Keratinocyte (primary cell): ENCODE measurements around the gene TBC1D2. TPM values are rescaled to one million over a fixed set of nuclear protein-coding genes. Genes with fewer than 3 reads are reported as not detected.

Source experiments
- DNase-seq: peaks from one replicate; pipeline ENCODE4 v3.0.0-alpha.2; 2011; ENCODE audit warnings: low read depth, missing footprints, low spot score
- FAIRE-seq: peaks from 2 replicates; lab custom pipeline; 2011; peaks lifted over from hg19 to GRCh38; lab: Jason Lieb, UNC
- H2AFZ ChIP-seq: 2 replicates; pipeline ENCODE4 v1.6.0; 2012; ENCODE audit warnings: low read length, control low read depth, inconsistent platforms; ENCODE audit not compliant: control insufficient read depth
- H3K27ac ChIP-seq: 2 replicates; pipeline ENCODE4 v1.5.1; 2011; ENCODE audit warnings: low read length; ENCODE audit not compliant: control insufficient read depth, insufficient read depth
- H3K27me3 ChIP-seq: 3 replicates; pipeline ENCODE4 v1.6.0; 2011; ENCODE audit warnings: low read length; ENCODE audit not compliant: control insufficient read depth, insufficient read depth; ENCODE audit errors: extremely low read depth
- H3K36me3 ChIP-seq, 2 experiments: 2 replicates in 1 of 2; 3 replicates in 1 of 2; pipeline ENCODE4 v1.5.1; 2011; ENCODE audit warnings: low read length in 2 of 2, mild to moderate bottlenecking in 1 of 2; ENCODE audit not compliant: control insufficient read depth in 2 of 2, insufficient read depth in 2 of 2; ENCODE audit errors: extremely low read depth in 1 of 2
- H3K4me1 ChIP-seq: 3 replicates; pipeline ENCODE4 v1.5.1; 2011; ENCODE audit warnings: low read length; ENCODE audit not compliant: control insufficient read depth, insufficient read depth; ENCODE audit errors: extremely low read depth
- H3K4me2 ChIP-seq: 3 replicates; pipeline ENCODE4 v1.6.0; 2011; ENCODE audit warnings: low read depth, low read length; ENCODE audit not compliant: control insufficient read depth, insufficient read depth; ENCODE audit errors: extremely low read depth
- H3K4me3 ChIP-seq, 3 experiments: fragments of 200-600 bp in 1 of 3; sonication (generic) in 1 of 3; 2 replicates in 2 of 3; 3 replicates in 1 of 3; pipeline ENCODE4 v1.5.1; 2011 to 2016; ENCODE audit warnings: low read length in 3 of 3, mild to moderate bottlenecking in 3 of 3, control low read depth in 2 of 3, inconsistent platforms in 1 of 3, low read depth in 1 of 3, mixed read lengths in 1 of 3, mixed run types in 1 of 3, moderate library complexity in 1 of 3; ENCODE audit not compliant: control insufficient read depth in 2 of 3, insufficient read depth in 2 of 3; ENCODE audit errors: extremely low read depth in 1 of 3
- H3K79me2 ChIP-seq: 2 replicates; pipeline ENCODE4 v1.6.0; 2012; ENCODE audit warnings: low read length; ENCODE audit not compliant: control insufficient read depth, insufficient read depth
- H3K9ac ChIP-seq: 3 replicates; pipeline ENCODE4 v1.6.0; 2011; ENCODE audit warnings: low read length; ENCODE audit not compliant: control insufficient read depth, insufficient read depth; ENCODE audit errors: extremely low read depth
- H3K9me1 ChIP-seq: 3 replicates; pipeline ENCODE4 v1.6.0; 2011; ENCODE audit warnings: low read length; ENCODE audit not compliant: control insufficient read depth, insufficient read depth; ENCODE audit errors: extremely low read depth
- H3K9me3 ChIP-seq: 2 replicates; pipeline ENCODE4 v1.5.1; 2012; ENCODE audit warnings: low read depth, low read length; ENCODE audit not compliant: control insufficient read depth
- H4K20me1 ChIP-seq: 3 replicates; pipeline ENCODE4 v1.6.0; 2011; ENCODE audit warnings: low read length; ENCODE audit not compliant: control insufficient read depth, insufficient read depth; ENCODE audit errors: extremely low read depth
- CTCF ChIP-seq, 3 experiments: IDR thresholded peaks in 1 of 3; conservative IDR thresholded peaks in 1 of 3; optimal IDR thresholded peaks in 1 of 3; 2 replicates in 2 of 3; 3 replicates in 1 of 3; pipeline versions ENCODE3 to v1.5.1; 2011; ENCODE audit warnings: low read length in 3 of 3, mild to moderate bottlenecking in 3 of 3, moderate library complexity in 2 of 3, control low read depth in 1 of 3, inconsistent platforms in 1 of 3; ENCODE audit not compliant: insufficient read depth in 2 of 3; ENCODE audit errors: extremely low read depth in 1 of 3
- EZH2 ChIP-seq: IDR thresholded peaks from one replicate; pipeline ENCODE4 v1.6.1; 2012; ENCODE audit warnings: inconsistent platforms, mild to moderate bottlenecking, low read length, moderate library complexity
- dilution Hi-C: fragments of 300-500 bp; cut with MboI; formaldehyde crosslinking; loops from one replicate; pipeline ENCODE4 v1.7.0; 2020; ENCODE audit warnings: low sequenced_read_pairs; ENCODE audit not compliant: extremely low pct_ligation_motif_present
- polyA plus RNA-seq, 5 experiments: library from polyadenylated mRNA; depleted of rRNA in 3 of 5; stranded (reverse) in 3 of 5; stranded (forward) in 1 of 5; unstranded in 1 of 5; fragments of >200 nt; gene quantifications; 1 replicate in 1 of 5; 2 replicates in 3 of 5; 3 replicates in 1 of 5; pipeline versions ENCODE4 v1.2.1 to v1.2.3, GENCODE V29; 2011 to 2012; ENCODE audit warnings: missing spikeins in 2 of 5, low read depth in 1 of 5, low replicate concordance in 1 of 5

The TBC1D2 gene
- polyA plus RNA-seq, 1 donor (not counting 4 experiments of a cell fraction or from before 2014, with no cell fraction given): 59.2 TPM

DNA sequence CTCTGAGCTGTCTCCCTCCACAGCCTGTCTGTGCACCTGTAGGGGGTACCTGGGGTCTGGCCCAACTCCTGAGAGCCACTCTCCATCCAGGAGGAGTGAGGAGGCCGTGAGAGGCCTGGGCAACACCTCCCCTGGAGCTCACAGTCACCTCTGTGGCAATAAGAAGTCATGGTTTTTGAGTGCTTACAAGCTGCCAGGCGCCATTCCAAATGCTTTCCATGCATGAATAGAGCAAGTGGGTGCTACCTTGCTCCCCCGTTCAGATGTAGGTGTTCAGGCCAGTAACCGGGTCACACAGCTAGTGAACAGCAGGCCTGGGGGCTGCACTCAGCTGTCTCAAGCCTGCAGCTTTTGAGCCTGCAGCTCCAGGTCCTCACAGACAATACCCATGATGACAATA is 93.6 kb downstream of the TBC1D2 start:
- Histone ChIP-seq H3K9ac (no peak overlapping the region), H3K27me3 (no peaks in the 10 kb centered on the region), H4K20me1 (peaks cover 3% of the 10 kb centered on the region), H3K4me3 (no peak overlapping the region), H3K9me1 (peaks cover 11% of the 10 kb centered on the region), H3K36me3 (peaks cover 2 to 4% of the 10 kb centered on the region in 2 experiments), H3K4me1 (peaks cover 30% of the 10 kb centered on the region), H3K79me2 (peaks cover 79% of the 10 kb centered on the region), H3K4me2 (no peak overlapping the region), H3K27ac (no peak overlapping the region), H3K9me3 (no peaks in the 10 kb centered on the region), H2AFZ (no peak overlapping the region)
- no peak for FAIRE-seq
- dilution Hi-C loops: no loop called here
- DNase-seq: no peak
- TF ChIP-seq EZH2 (no peak), CTCF (optimal IDR thresholded peaks at IDR 0.05 in 1 of 3, IDR thresholded peaks at IDR 0.05 in 1 of 3, conservative IDR thresholded peaks at IDR 0.05 in 1 of 3; ENCODE audit: extremely low read depth in 1 of 3, insufficient read depth in 2 of 3, low read length in 3 of 3) (no peak)

DNA sequence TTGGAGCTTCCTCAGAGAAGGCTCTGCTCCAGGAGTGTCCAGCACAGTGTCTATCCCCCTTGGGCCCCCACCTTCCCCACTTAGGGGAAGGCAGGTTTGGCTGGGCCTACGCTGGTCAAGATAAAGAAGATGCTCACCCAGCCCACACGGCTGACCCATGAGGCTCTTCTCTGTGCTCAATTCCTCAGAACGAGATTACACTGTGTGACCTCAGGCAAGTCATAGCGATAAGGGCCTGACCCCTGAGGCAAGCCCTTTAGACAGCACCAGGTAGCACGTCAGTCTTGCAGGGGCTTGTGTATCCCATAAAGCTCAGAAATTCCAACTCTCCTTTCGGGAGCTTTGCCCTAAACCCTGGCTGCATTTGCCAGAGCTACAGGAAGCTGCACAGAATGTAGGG is 95.7 kb downstream of the TBC1D2 start:
- Histone ChIP-seq H3K9me1 (peaks cover 11% of the 10 kb centered on the region), H3K4me1 (peaks cover 30% of the 10 kb centered on the region), H3K79me2 (peaks cover 59% of the 10 kb centered on the region), H3K9me3 (no peaks in the 10 kb centered on the region), H2AFZ (no peak overlapping the region), H3K36me3 (peaks cover 6 to 10% of the 10 kb centered on the region in 2 experiments), H3K27me3 (no peaks in the 10 kb centered on the region), H3K27ac (no peak overlapping the region), H4K20me1 (peaks cover 3% of the 10 kb centered on the region), H3K9ac (no peak overlapping the region), H3K4me3 (no peak overlapping the region), H3K4me2 (no peak overlapping the region)
- TF ChIP-seq EZH2: no peak
- TF ChIP-seq CTCF (optimal IDR thresholded peaks at IDR 0.05 in 1 of 3, IDR thresholded peaks at IDR 0.05 in 1 of 3, conservative IDR thresholded peaks at IDR 0.05 in 1 of 3; ENCODE audit: extremely low read depth in 1 of 3, insufficient read depth in 2 of 3, low read length in 3 of 3): no peak
- no peak for DNase-seq
- no peak for FAIRE-seq
- dilution Hi-C loops: no loop called here
